ENCODE measurements around the gene KRT23.

DNA sequence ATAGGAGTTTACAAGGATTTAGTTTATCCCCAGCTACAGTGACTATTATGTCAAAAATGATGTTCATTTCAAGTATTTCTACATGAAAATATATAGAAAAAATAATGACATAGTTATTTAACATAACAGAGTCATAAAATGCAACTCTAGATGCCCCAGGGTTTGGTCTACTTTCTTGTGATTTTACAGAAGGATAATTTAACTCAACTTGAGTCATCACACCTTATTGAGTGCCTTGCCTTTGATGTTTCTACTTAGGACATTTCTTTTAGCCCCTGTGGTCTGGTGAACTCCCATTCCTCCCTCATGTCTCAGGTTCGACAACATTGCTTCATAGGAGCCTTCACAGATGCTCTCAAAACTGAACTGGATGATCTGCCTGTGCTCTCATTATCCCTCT is 54.4 kb downstream of the KRT23 start:
- TF ChIP-seq NFE2L2 (IDR thresholded peaks at IDR 0.05; ENCODE audit: low read depth, low read length) (no peak), MXI1 (IDR thresholded peaks at IDR 0.05; ENCODE audit: borderline replicate concordance, low read depth, low read length) (no peak), RFX5 (IDR thresholded peaks at IDR 0.05; ENCODE audit: low read depth, low read length) (no peak), POLR2A (IDR thresholded peaks at IDR 0.05; ENCODE audit: low read depth, low read length) (no peak), CEBPB (IDR thresholded peaks at IDR 0.05; ENCODE audit: low read depth, low read length) (no peak), ELK1 (IDR thresholded peaks at IDR 0.05; ENCODE audit: borderline replicate concordance, low read depth, low read length) (no peak)
- TF ChIP-seq, protein P1, sequence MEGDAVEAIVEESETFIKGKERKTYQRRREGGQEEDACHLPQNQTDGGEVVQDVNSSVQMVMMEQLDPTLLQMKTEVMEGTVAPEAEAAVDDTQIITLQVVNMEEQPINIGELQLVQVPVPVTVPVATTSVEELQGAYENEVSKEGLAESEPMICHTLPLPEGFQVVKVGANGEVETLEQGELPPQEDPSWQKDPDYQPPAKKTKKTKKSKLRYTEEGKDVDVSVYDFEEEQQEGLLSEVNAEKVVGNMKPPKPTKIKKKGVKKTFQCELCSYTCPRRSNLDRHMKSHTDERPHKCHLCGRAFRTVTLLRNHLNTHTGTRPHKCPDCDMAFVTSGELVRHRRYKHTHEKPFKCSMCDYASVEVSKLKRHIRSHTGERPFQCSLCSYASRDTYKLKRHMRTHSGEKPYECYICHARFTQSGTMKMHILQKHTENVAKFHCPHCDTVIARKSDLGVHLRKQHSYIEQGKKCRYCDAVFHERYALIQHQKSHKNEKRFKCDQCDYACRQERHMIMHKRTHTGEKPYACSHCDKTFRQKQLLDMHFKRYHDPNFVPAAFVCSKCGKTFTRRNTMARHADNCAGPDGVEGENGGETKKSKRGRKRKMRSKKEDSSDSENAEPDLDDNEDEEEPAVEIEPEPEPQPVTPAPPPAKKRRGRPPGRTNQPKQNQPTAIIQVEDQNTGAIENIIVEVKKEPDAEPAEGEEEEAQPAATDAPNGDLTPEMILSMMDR (conservative IDR thresholded peaks at IDR 0.05; ENCODE audit: low read depth, low read length) = no peak
- TF ChIP-seq, protein P2, sequence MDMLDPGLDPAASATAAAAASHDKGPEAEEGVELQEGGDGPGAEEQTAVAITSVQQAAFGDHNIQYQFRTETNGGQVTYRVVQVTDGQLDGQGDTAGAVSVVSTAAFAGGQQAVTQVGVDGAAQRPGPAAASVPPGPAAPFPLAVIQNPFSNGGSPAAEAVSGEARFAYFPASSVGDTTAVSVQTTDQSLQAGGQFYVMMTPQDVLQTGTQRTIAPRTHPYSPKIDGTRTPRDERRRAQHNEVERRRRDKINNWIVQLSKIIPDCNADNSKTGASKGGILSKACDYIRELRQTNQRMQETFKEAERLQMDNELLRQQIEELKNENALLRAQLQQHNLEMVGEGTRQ (IDR thresholded peaks at IDR 0.05; ENCODE audit: low read depth, low read length) = no peak

All from IMR-90 (cell line).